A549 (cell line): ENCODE measurements around the gene CCDC134. TPM values are rescaled to one million over a fixed set of nuclear protein-coding genes. Genes with fewer than 3 reads are reported as not detected.

Experiments used
- ATAC-seq, 2 experiments: fragments of 200-7000 bp in 1 of 2; fragments of >200 bp in 1 of 2; cut with Nextera tagmentation in 1 of 2; cut with Tn5 transposase in 1 of 2; 3 replicates each; pipeline versions ENCODE4 v1.8.0 to v1.9.1; 2018 to 2020; ENCODE audit warnings: mild to moderate bottlenecking in 1 of 2, moderate library complexity in 1 of 2
- CTCF ChIA-PET: fragments of 300-600 bp; sonication (Branson Sonifier 250); formaldehyde crosslinking; extraction: SDS; loops from one replicate; lab custom pipeline; 2021; ENCODE audit warnings: antibody characterized with exemption, inconsistent platforms; lab: Yijun Ruan, JAX
- POLR2A ChIA-PET: fragments of 350-600 bp; formaldehyde crosslinking; extraction: SDS; loops from one replicate; lab custom pipeline; 2021; ENCODE audit warnings: antibody characterized with exemption, inconsistent platforms; lab: Yijun Ruan, JAX
- DNase-seq, 2 experiments: peaks; one replicate each; pipeline versions ENCODE4 v3.0.0 to v3.0.0-alpha.2; 2011 to 2016; ENCODE audit warnings: low read depth in 1 of 2, low spot score in 1 of 2
- FAIRE-seq: peaks from 2 replicates; lab custom pipeline; 2011; peaks lifted over from hg19 to GRCh38; lab: Jason Lieb, UNC
- H3K27ac ChIP-seq, 2 experiments: fragments of >200 bp; sonication (Bioruptor Twin); formaldehyde crosslinking; 3 replicates each; pipeline ENCODE4 v1.5.1; 2016 to 2017
- H3K4me1 ChIP-seq: fragments of >200 bp; sonication (Bioruptor Twin); formaldehyde crosslinking; 3 replicates; pipeline ENCODE4 v1.6.1; 2016
- H3K4me2 ChIP-seq: fragments of >200 bp; sonication (Bioruptor Twin); formaldehyde crosslinking; 3 replicates; pipeline ENCODE4 v1.6.1; 2016
- H3K4me3 ChIP-seq: fragments of >200 bp; sonication (Bioruptor Twin); formaldehyde crosslinking; 3 replicates; pipeline ENCODE4 v1.5.1; 2016
- H3K9me3 ChIP-seq: fragments of >200 bp; sonication (Bioruptor Twin); formaldehyde crosslinking; 3 replicates; pipeline ENCODE4 v1.6.1; 2016
- CHD4 ChIP-seq: fragments of 200-600 bp; sonication (generic); IDR thresholded peaks from 2 replicates; pipeline ENCODE4 v1.6.1; 2016; ENCODE audit warnings: antibody characterized with exemption, mild to moderate bottlenecking, borderline replicate concordance
- EP300 ChIP-seq, 2 experiments: fragments of >200 bp; sonication (Bioruptor Twin); formaldehyde crosslinking; IDR thresholded peaks; 2 replicates in 1 of 2; 3 replicates in 1 of 2; pipeline ENCODE4 v1.6.1; 2016 to 2017
- HOXA7 ChIP-seq: fragments of 250-450 bp; sonication (Bioruptor Pico); IDR thresholded peaks from 2 replicates; pipeline ENCODE4 v1.5.0; 2020; ENCODE audit warnings: mild to moderate bottlenecking, moderate library complexity
- HOXB13 ChIP-seq: fragments of 250-450 bp; sonication (Bioruptor Pico); IDR thresholded peaks from 2 replicates; pipeline ENCODE4 v1.5.0; 2020; ENCODE audit warnings: low read depth, mild to moderate bottlenecking, moderate library complexity
- JUN ChIP-seq, 2 experiments: fragments of >200 bp; sonication (Bioruptor Twin); formaldehyde crosslinking; IDR thresholded peaks; 2 replicates in 1 of 2; 3 replicates in 1 of 2; pipeline ENCODE4 v1.6.1; 2016 to 2017
- JUNB ChIP-seq: fragments of >200 bp; sonication (Bioruptor Twin); formaldehyde crosslinking; IDR thresholded peaks from 2 replicates; pipeline ENCODE4 v1.6.1; 2016
- KDM1A ChIP-seq: fragments of 200-600 bp; sonication (generic); IDR thresholded peaks from 2 replicates; pipeline ENCODE4 v1.6.1; 2016; ENCODE audit warnings: low read depth, mild to moderate bottlenecking
- KDM5A ChIP-seq: fragments of 200-600 bp; sonication (generic); IDR thresholded peaks from 2 replicates; pipeline ENCODE4 v1.6.1; 2016; ENCODE audit warnings: antibody characterized with exemption, mild to moderate bottlenecking
- MAFK ChIP-seq: fragments of 450-650 bp; IDR thresholded peaks from 2 replicates; pipeline ENCODE4 v1.6.1; 2014; ENCODE audit not compliant: partially characterized antibody
- NPAS2 ChIP-seq: fragments of 250-450 bp; sonication (Bioruptor Pico); IDR thresholded peaks from 2 replicates; pipeline ENCODE4 v1.8.0; 2022; ENCODE audit warnings: mild to moderate bottlenecking, moderate library complexity, borderline replicate concordance
- POLR2A ChIP-seq: IDR thresholded peaks from 2 replicates; pipeline ENCODE4 v1.6.1; 2012; ENCODE audit warnings: mild to moderate bottlenecking, low read length
- RFX5 ChIP-seq: fragments of 450-650 bp; IDR thresholded peaks from 2 replicates; pipeline ENCODE4 v1.7.1; 2014; ENCODE audit warnings: antibody characterized with exemption, mild to moderate bottlenecking, moderate library complexity
- RNF2 ChIP-seq: fragments of 200-600 bp; sonication (generic); IDR thresholded peaks from 2 replicates; pipeline ENCODE4 v1.6.1; 2016; ENCODE audit warnings: low read depth, mild to moderate bottlenecking, antibody characterized with exemption, moderate library complexity, borderline replicate concordance
- SMC3 ChIP-seq: fragments of >200 bp; sonication (Bioruptor Twin); formaldehyde crosslinking; IDR thresholded peaks from 3 replicates; pipeline ENCODE4 v1.6.1; 2018; ENCODE audit warnings: inconsistent platforms
- ZC3H11A ChIP-seq: fragments of 450-650 bp; IDR thresholded peaks from 2 replicates; pipeline ENCODE4 v1.6.1; 2014; ENCODE audit warnings: antibody characterized with exemption, mild to moderate bottlenecking
- ZNF302 ChIP-seq: fragments of 250-450 bp; sonication (Bioruptor Pico); IDR thresholded peaks from 2 replicates; pipeline ENCODE4 v1.9.0; 2021; ENCODE audit warnings: inconsistent platforms, mild to moderate bottlenecking, moderate library complexity
- ZSCAN20 ChIP-seq: fragments of 250-450 bp; sonication (Bioruptor Pico); IDR thresholded peaks from 2 replicates; pipeline ENCODE4 v1.8.0; 2022; ENCODE audit warnings: mild to moderate bottlenecking, moderate library complexity
- WGBS: methylation state at CpG from one replicate; pipeline ENCODE4 v1.1.6; 2017; ENCODE audit errors: missing lambda C conversion rate; 5-methylcytosine and 5-hydroxymethylcytosine counted together
- polyA plus RNA-seq, 4 experiments: library from polyadenylated mRNA; depleted of rRNA in 3 of 4; stranded (reverse); fragments of >200 nt; fragmentation: RNase III in 1 of 4; extraction: RNeasy Plus Mini Kit Qiagen cat#74134 plus additional on column Dnase treatment in 1 of 4; gene quantifications; 2 replicates in 3 of 4; 3 replicates in 1 of 4; pipeline ENCODE4 v1.2.3, GENCODE V29; 2011 to 2017
- TF ChIP-seq, protein P1 (sequence below): fragments of 450-650 bp; IDR thresholded peaks from 2 replicates; pipeline ENCODE4 v1.6.1; 2014; ENCODE audit warnings: antibody characterized with exemption
- TF ChIP-seq, protein P2 (sequence below): fragments of 200-600 bp; sonication (generic); IDR thresholded peaks from 2 replicates; pipeline ENCODE4 v1.6.1; 2016; ENCODE audit warnings: antibody characterized with exemption, mild to moderate bottlenecking, moderate library complexity
- TF ChIP-seq, protein P3 (sequence below): fragments of 250-450 bp; sonication (Bioruptor Pico); IDR thresholded peaks from 2 replicates; pipeline ENCODE4 v1.5.0; 2020; ENCODE audit warnings: low read depth, mild to moderate bottlenecking, moderate library complexity
- TF ChIP-seq, protein P4 (sequence below): IDR thresholded peaks from 2 replicates; pipeline ENCODE4 v1.6.1; 2012
- TF ChIP-seq, protein P5 (sequence below): fragments of >200 bp; sonication (Bioruptor Twin); formaldehyde crosslinking; IDR thresholded peaks from 3 replicates; pipeline ENCODE4 v1.6.1; 2016

Gene CCDC134
- polyA plus RNA-seq, 2 of the 4 experiments (the other 2 are of a cell fraction) = 2.5 to 4.5 TPM

DNA sequence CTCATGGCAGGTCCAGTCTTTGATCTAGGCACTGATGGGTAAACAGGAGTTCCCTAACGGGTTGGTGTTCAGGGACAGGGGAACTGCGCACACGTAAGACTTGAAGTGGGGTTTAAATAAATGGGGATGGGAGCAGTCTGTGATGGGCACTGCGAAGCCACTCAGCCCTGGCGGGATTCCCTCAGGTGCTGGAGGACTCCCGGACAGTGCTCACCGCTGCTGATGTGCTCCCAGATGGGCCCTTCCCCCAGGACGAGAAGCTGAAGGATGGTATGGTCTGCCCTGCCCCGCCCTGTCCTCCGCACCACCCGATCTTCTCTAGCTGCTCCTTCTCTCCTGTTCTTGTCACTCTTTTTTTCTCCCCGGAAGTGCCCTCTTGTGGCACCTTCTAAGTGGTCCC is 9.5 kb downstream of the CCDC134 start:
- H3K4me3 ChIP-seq = no peak overlapping the region
- FAIRE-seq (no peak), ATAC-seq (no peak), DNase-seq (no peak)
- H3K4me1 ChIP-seq = no peaks in the 10 kb centered on the region
- POLR2A ChIA-PET = no interaction called here
- H3K27ac ChIP-seq = no peak overlapping the region
- no peaks in the 10 kb centered on the region for H3K9me3 ChIP-seq
- no peak for TF ChIP-seq JUN (IDR thresholded peaks at IDR 0.05)
- TF ChIP-seq ZNF302 (CRISPR knock-in tag) = no peak
- no peak for TF ChIP-seq RFX5
- no peak for TF ChIP-seq POLR2A
- 93% methylated on average over 11 of the region's 12 CpGs for WGBS
- H3K4me2 ChIP-seq = no peak overlapping the region
- CTCF ChIA-PET = interaction anchor here (1.8 kb wide), 1 partner anchor 113 kb away, joined by 6 read pairs; no protein-coding TSS in a partner anchor

DNA sequence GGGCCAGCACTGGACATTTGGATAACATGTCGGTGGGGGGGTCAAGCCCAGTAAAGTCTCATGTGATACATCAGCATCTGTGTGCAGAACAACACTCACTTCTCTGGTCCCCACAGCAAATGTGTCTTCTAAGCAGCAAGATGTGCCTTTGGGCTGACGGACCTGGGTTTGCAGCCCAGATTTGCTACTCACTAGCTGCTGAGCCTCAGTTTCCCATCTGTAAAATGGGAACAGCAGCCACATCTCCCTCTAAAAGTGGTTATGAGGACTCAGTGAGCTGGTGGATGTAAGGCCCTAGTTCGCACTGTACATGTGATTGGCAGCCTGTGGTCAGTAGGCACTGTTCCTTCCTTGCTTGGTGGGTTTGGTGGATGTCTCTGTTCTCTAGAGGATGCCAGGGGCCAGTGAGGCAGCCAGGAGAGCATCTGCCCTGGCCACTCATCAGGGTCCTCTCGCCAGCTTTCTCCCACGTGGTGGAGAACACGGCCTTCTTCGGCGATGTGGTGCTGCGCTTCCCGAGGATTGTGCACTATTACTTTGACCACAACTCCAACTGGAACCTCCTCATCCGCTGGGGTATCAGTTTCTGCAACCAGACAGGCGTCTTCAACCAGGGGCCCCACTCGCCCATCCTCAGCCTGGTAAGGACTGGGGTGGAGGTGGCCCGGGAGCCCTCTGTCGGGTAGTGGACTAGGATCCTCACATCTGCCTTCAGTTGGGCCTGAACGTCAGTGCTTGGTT is 12.5 kb downstream of the CCDC134 start:
- no peak overlapping the region for H3K4me3 ChIP-seq
- H3K27ac ChIP-seq = no peak overlapping the region
- no peak overlapping the region for H3K4me2 ChIP-seq
- POLR2A ChIA-PET = no interaction called here
- ATAC-seq (no peak), FAIRE-seq (no peak), DNase-seq (no peak)
- CTCF ChIA-PET = interaction anchor here (0.9 to 1.5 kb wide), 3 partner anchors 9 to 45 kb away, joined by 3 to 5 read pairs (median 3); partner anchors contain the start of gene CCDC134
- no peaks in the 10 kb centered on the region for H3K9me3 ChIP-seq
- TF ChIP-seq ZSCAN20 (CRISPR knock-in tag) = no peak
- no peak for TF ChIP-seq KDM5A
- no peak for TF ChIP-seq RNF2
- no peak for TF ChIP-seq POLR2A
- TF ChIP-seq, protein P1, sequence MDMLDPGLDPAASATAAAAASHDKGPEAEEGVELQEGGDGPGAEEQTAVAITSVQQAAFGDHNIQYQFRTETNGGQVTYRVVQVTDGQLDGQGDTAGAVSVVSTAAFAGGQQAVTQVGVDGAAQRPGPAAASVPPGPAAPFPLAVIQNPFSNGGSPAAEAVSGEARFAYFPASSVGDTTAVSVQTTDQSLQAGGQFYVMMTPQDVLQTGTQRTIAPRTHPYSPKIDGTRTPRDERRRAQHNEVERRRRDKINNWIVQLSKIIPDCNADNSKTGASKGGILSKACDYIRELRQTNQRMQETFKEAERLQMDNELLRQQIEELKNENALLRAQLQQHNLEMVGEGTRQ = no peak
- TF ChIP-seq, protein P2, sequence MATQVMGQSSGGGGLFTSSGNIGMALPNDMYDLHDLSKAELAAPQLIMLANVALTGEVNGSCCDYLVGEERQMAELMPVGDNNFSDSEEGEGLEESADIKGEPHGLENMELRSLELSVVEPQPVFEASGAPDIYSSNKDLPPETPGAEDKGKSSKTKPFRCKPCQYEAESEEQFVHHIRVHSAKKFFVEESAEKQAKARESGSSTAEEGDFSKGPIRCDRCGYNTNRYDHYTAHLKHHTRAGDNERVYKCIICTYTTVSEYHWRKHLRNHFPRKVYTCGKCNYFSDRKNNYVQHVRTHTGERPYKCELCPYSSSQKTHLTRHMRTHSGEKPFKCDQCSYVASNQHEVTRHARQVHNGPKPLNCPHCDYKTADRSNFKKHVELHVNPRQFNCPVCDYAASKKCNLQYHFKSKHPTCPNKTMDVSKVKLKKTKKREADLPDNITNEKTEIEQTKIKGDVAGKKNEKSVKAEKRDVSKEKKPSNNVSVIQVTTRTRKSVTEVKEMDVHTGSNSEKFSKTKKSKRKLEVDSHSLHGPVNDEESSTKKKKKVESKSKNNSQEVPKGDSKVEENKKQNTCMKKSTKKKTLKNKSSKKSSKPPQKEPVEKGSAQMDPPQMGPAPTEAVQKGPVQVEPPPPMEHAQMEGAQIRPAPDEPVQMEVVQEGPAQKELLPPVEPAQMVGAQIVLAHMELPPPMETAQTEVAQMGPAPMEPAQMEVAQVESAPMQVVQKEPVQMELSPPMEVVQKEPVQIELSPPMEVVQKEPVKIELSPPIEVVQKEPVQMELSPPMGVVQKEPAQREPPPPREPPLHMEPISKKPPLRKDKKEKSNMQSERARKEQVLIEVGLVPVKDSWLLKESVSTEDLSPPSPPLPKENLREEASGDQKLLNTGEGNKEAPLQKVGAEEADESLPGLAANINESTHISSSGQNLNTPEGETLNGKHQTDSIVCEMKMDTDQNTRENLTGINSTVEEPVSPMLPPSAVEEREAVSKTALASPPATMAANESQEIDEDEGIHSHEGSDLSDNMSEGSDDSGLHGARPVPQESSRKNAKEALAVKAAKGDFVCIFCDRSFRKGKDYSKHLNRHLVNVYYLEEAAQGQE = no peak
- TF ChIP-seq MAFK = no peak
- TF ChIP-seq, protein P3, sequence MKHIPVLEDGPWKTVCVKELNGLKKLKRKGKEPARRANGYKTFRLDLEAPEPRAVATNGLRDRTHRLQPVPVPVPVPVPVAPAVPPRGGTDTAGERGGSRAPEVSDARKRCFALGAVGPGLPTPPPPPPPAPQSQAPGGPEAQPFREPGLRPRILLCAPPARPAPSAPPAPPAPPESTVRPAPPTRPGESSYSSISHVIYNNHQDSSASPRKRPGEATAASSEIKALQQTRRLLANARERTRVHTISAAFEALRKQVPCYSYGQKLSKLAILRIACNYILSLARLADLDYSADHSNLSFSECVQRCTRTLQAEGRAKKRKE (CRISPR knock-in tag) = no peak
- TF ChIP-seq, protein P4, sequence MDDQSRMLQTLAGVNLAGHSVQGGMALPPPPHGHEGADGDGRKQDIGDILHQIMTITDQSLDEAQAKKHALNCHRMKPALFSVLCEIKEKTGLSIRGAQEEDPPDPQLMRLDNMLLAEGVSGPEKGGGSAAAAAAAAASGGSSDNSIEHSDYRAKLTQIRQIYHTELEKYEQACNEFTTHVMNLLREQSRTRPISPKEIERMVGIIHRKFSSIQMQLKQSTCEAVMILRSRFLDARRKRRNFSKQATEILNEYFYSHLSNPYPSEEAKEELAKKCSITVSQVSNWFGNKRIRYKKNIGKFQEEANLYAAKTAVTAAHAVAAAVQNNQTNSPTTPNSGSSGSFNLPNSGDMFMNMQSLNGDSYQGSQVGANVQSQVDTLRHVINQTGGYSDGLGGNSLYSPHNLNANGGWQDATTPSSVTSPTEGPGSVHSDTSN = no peak
- TF ChIP-seq ZC3H11A = no peak
- no peak for TF ChIP-seq SMC3
- no peak for TF ChIP-seq EP300 (IDR thresholded peaks at IDR 0.05)
- no peak for TF ChIP-seq JUNB
- no peak for TF ChIP-seq KDM1A
- no peak for TF ChIP-seq HOXA7 (CRISPR knock-in tag)
- TF ChIP-seq CHD4 = no peak
- no peak for TF ChIP-seq RFX5
- TF ChIP-seq HOXB13 = no peak
- no peak for TF ChIP-seq NPAS2 (CRISPR knock-in tag)
- TF ChIP-seq, protein P5, sequence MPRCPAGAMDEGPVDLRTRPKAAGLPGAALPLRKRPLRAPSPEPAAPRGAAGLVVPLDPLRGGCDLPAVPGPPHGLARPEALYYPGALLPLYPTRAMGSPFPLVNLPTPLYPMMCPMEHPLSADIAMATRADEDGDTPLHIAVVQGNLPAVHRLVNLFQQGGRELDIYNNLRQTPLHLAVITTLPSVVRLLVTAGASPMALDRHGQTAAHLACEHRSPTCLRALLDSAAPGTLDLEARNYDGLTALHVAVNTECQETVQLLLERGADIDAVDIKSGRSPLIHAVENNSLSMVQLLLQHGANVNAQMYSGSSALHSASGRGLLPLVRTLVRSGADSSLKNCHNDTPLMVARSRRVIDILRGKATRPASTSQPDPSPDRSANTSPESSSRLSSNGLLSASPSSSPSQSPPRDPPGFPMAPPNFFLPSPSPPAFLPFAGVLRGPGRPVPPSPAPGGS = no peak
- 91% methylated on average over 16 of the region's 16 CpGs for WGBS
- no peaks in the 10 kb centered on the region for H3K4me1 ChIP-seq
